PC-3 (cell line): Measurements from ENCODE around the gene BAIAP3.

ENCODE experiments used
- CTCF ChIP-seq: fragments of 300-600 bp; sonication (generic); conservative IDR thresholded peaks from 2 replicates; pipeline ENCODE4 v1.5.1; 2017; ENCODE audit warnings: antibody characterized with exemption, low read depth, mild to moderate bottlenecking, low read length
- EZH2 ChIP-seq: fragments of 300-600 bp; sonication (generic); IDR thresholded peaks from one replicate; pipeline ENCODE4 v1.6.1; 2017; ENCODE audit warnings: antibody characterized with exemption, mild to moderate bottlenecking, low read length; ENCODE audit not compliant: unreplicated experiment
- EZH2phosphoT487 ChIP-seq: fragments of 300-600 bp; sonication (generic); IDR thresholded peaks from 2 replicates; pipeline ENCODE4 v1.6.1; 2018; ENCODE audit warnings: mild to moderate bottlenecking, antibody characterized with exemption, low read length, borderline replicate concordance

DNA sequence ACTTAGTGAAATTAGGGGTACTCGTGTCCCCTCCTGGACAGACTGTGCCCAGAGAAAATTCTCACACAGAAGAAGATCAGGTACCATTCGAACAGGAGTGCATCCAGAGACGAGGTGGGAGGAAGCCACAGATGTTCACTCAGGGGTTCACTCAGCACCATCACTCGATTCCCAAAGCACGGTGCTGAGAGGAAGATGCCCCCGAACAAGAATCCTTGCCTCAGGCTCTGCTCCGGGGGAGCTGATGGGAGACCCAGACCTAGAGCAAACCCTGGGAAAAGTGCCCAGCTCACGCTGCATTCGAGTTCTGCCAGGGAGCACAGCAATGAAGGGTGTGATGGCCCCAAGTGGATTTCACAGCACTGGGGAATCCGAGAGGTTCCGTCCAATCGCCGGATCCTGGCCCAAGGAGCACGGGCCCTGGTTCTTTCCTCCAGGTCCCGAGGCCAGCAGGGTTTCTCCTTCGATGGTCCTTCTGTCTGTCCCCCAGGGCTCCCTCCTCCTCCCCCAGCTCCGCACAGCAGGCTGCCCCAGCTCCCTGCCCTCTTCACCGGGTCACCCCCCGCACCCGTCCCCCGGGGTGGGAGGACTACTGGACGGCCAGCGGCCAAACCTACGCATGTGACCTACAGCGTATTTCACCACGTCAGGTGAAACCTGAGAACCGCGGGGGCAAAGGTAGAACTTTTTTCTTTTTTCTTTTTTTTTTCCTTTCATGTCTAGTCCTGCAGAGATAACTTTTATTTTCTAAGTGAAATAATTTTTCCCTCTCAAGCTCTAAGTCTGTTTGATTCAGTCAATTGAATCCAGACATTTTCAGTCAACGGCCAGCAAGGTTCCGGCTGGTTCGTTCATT is 34.2 kb upstream of the BAIAP3 start:
- TF ChIP-seq CTCF = no peak
- TF ChIP-seq EZH2 = no peak
- TF ChIP-seq EZH2phosphoT487 = no peak
